Endothelial cell of hepatic sinusoid (primary cell): ENCODE data around the gene COL4A2.

Experiments used
- in situ Hi-C: cut with HindIII; loops from 2 replicates; pipeline ENCODE4 v1.10.0; 2017; ENCODE audit warnings: low sequenced_read_pairs

COL4A2 gene

GRCh38 chr13:110289661-110290060, 17.4 kb upstream of the COL4A2 start:
- in situ Hi-C loops, result no loop called here

- in situ Hi-C loops, result no loop called here
These were observed 16.9 kb upstream of the COL4A2 start for GRCh38 chr13:110290153-110290552.

DNA sequence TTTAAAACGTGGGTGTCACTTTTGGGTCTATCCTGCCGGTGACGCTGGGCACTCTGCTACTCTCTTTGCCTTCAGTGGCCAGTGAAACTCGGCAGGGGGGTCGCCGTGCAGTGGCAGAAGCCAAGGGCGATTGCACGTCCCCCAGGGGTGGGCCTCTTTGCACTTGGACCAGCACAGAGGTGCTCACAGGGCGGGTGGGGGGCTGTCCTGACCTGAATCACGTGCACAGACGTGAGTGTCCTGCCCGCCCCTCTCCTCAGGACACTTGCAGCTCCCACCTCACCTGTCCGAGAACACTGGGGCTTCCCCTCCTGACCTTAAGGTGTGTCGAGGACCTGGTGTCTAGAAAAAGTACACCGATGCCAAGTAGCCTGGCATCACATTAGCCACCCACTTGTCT, 16.3 kb upstream of the COL4A2 start:
- in situ Hi-C loops, result no loop called here

DNA sequence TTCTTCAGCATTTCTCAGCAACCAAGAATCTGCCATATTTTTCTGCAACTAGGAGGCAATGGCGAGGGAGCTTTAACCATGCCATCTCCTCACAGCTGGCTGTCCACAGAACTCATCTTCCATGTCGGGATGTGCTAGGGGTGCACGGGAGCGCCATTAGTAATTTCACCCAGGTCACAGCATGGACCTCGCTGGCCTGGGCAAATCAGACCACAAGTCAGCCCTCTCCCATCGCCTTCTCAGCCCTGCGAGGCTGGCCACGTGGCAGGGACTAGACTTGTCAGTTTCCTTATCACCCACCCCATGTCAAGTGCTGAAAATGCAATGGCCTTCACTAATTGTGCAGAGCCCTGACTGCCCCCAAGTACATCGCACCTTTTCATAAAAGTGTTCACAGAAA, 15.8 kb upstream of the COL4A2 start:
- in situ Hi-C loops, result no loop called here

DNA sequence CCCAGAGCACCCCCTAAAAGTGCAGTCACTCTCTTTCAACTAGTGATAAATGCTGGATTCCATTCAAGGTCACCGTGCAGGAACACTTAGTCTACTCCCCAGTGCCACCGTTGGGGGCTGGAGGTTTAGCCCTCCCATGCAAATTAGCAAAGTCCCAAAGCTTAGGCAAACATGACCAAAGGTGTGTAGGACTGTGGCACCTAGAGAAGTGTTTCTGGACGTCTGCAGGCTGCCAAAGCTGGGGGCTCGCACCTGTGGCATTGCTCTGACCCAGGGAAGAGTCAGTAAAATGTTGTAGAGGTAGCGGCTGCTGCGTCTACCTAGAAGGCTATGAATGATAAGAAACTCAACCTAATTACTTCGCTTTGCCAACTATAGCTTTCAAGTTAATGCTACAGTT, 14.0 kb upstream of the COL4A2 start:
- in situ Hi-C loops, result no loop called here

- in situ Hi-C loops, result no loop called here
These were observed 13.4 kb upstream of the COL4A2 start for GRCh38 chr13:110293649-110294048.

DNA sequence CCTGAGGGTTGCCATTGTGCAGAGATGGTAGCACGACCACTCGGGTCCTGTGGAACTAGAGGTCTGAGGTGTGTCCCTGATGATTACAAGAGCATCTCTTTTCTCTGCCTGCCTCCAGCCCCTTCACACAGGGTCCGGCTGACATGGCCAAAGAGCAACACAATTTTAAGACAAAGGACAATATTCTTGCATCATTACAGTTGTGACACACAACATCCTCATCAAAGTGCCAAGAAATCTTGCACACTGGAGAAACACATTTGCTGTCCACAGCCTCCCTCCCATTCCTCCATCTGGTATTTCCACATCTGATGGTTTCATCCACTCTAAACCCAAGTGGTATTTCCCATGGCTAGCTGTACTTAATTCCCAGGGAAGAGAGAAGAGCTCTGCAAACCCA, 12.9 kb upstream of the COL4A2 start:
- in situ Hi-C loops, result no loop called here

DNA sequence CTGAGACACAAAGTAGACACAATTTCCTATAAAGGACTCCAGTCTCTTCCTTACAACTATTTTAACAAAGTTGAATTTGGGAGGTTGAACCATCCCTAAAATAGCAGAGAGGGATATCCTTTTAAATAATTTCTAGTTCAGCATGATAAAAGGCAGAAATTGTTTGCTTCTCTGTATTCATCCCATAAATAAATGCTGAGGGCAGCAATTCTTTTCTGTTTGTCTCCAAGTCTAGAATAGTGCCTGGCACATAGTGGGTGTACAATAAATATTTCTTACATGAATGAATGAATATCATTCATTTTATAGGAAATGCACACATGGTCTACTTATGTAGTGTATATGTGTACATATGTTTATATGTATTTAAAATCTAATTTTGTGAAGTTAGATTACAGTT, 12.5 kb upstream of the COL4A2 start:
- in situ Hi-C loops, result no loop called here

DNA sequence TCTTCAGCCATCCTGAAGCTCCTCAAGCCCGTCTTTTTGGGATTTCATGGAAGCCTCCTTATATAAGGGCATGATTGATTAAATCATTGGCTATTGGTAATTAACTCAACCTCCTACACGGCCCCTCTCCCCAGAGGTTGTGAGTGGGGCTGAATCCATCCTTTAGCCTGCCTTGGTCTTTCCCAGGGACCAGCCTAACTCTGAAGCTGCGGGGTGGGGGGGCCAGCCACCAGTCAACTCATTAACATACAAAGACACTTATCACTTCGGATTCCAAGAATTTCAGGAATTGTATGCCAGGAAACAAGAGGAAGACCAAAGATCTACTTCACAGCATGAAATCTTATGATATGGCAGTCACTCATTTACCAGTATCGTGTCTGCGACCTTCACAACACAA, 10.1 kb upstream of the COL4A2 start:
- in situ Hi-C loops, result no loop called here

DNA sequence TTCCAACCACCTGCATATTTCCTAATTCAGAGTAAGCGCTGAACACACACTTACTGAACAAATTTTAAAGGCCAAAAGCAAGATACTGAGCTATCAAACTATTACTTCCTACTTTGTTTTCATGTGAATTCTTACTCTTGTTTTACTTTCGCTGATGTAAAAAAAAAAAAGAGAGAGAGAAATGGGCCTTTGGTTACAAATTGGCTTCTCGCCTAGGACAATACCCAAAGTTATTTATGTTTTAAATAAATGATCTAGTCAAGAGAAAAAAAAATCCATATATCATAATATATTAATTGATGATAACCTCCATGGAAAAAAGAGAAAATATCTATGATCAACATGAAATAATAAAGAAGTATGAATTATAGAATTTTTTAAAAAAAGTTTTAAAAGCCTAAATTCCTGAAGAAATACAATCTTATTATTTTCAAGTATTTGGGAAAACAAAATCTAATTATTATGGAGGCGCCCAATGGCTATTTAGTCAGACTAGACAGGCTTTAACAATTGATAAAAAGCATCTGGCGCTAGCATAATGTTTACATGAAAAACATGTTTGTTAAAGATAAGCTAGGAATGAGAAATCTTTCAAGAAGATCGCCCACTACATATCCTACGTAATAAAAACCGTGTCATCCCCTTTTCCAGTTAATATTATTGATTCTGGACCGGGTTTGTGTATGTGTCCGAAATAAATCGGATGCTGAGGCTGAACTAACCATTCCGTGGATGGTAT, 9.1 kb upstream of the COL4A2 start:
- in situ Hi-C loops, result no loop called here

GRCh38 chr13:110298505-110299282, 8.4 kb upstream of the COL4A2 start:
- in situ Hi-C loops, result no loop called here

DNA sequence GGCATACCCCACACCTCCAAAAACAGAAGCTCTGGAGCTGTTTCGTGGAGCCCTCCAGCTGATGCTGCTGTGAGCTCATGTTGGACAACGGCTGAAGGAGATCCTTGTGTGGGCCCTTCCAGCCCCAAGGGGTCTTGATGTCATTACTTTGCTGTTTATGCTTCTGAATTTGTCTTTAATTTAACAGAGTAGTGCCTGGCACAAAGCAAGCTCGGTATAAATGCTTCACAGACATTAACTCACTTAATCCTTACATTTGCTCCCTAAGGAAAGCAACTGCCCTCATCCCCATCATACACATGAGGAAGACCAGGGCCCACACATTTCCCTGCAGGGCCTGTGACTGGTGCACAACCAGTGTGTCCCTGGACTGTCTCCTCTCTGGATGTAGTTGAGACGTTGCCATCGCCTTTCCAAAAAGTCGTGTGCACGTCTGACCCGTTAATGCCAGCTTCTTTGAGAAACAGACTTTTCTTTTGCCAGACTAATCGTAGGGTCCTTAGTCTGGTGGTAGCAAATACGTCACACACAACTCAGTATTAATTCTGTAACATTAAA, 7.7 kb upstream of the COL4A2 start:
- in situ Hi-C loops, result no loop called here

DNA sequence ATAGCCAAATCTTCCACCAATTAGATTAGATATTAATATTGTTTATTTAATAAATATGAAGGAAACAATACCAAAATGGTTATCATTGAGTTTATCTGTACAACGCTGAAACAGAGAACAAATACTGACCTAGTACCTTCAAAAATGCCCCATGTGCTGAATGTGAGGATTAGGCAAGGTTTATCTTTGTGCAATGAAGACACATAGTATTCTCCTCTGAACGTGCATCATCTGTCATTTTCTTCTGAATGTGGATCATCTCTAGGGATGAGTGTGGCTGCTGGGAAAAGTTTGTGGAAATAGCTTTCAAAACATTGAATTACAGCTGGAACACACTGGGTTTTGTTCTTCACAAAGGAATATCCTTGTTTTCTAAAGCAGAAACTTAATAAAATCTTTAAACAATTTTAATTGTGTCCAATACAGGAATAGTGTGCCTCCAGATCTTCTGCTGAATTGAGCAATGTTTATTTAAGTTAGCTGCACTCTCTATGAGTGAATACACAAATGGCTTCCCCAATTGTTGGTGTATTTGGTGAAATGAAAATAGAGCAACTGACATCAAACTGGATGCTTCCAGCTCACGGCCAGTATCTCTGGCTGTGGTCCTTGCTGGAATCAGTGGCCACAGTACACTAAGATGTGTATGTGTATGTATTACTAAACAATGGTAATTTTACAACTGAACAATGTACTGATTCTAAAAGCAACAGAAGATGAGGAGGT, 6.8 kb upstream of the COL4A2 start:
- in situ Hi-C loops, result no loop called here

GRCh38 chr13:110301083-110301482, 6.0 kb upstream of the COL4A2 start:
- in situ Hi-C loops, result no loop called here

- in situ Hi-C loops, result no loop called here
These were observed 5.2 kb upstream of the COL4A2 start for GRCh38 chr13:110301606-110302553.

DNA sequence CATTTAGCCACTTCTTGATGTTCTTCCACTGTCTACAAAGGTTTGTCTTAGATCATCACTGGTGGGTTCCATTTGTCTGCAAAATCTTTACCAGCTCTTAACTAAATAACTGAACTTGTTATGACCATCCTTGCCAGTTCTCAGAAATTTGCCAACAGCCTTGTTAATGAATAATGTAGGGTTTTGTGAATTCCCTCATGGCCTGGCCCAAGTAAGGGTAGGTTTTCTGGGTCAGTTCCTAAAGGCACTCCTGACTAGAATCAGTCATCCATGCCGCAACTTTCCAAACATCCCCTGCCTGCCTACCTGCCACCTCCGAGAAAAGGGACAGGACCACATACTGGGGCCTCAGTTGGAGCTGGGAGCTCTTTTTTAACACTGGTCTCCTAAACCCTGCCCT, 4.1 kb upstream of the COL4A2 start:
- in situ Hi-C loops, result no loop called here

GRCh38 chr13:110303644-110304043, 3.4 kb upstream of the COL4A2 start:
- in situ Hi-C loops, result no loop called here

GRCh38 chr13:110304256-110304655, 2.8 kb upstream of the COL4A2 start:
- in situ Hi-C loops, result no loop called here

GRCh38 chr13:110305001-110305400, 2.1 kb upstream of the COL4A2 start:
- in situ Hi-C loops, result no loop called here

- in situ Hi-C loops, result no loop called here
These were observed 1.5 kb upstream of the COL4A2 start for GRCh38 chr13:110305544-110305943.
